Common myeloid progenitor, CD34-positive (primary cell): ENCODE measurements around the gene COMMD1.

Experiments
- CTCF ChIA-PET: fragments of 350-600 bp; sonication (Branson Sonifier 250); formaldehyde crosslinking; loops from one replicate; lab custom pipeline; 2021; ENCODE audit warnings: antibody characterized with exemption; lab: Charles Lee
- POLR2A ChIA-PET: fragments of 350-600 bp; sonication (Branson Sonifier 250); formaldehyde crosslinking; loops from one replicate; lab custom pipeline; 2021; ENCODE audit warnings: antibody characterized with exemption; lab: Charles Lee
- DNase-seq, 3 donors: peaks; one replicate each; pipeline versions ENCODE4 v3.0.0 to v3.0.0-alpha.2; 2013
- H3K27ac ChIP-seq, 2 experiments: 1 replicate in 1 of 2; 2 replicates in 1 of 2; pipeline ENCODE4 v1.7.0; 2013; ENCODE audit warnings: inconsistent platforms in 2 of 2, low read length in 2 of 2, mild to moderate bottlenecking in 2 of 2, low read depth in 1 of 2, moderate library complexity in 1 of 2; ENCODE audit not compliant: severe bottlenecking in 2 of 2, insufficient read depth in 1 of 2, poor library complexity in 1 of 2
- H3K27me3 ChIP-seq, 5 experiments: replicated peaks in 2 of 5; 1 replicate in 3 of 5; 2 replicates in 2 of 5; pipeline versions ENCODE4 v1.6.1 to v1.7.0; 2013; ENCODE audit warnings: low read length in 4 of 5, mild to moderate bottlenecking in 2 of 5, moderate library complexity in 2 of 5, inconsistent platforms in 1 of 5; ENCODE audit not compliant: insufficient read depth in 5 of 5, control insufficient read depth in 4 of 5
- H3K36me3 ChIP-seq, 4 experiments: 1 replicate in 2 of 4; 2 replicates in 2 of 4; pipeline versions ENCODE4 v1.6.1 to v1.7.0; 2013; ENCODE audit warnings: low read length in 3 of 4, control low read depth in 1 of 4, mild to moderate bottlenecking in 1 of 4; ENCODE audit not compliant: control insufficient read depth in 4 of 4, insufficient read depth in 4 of 4
- H3K4me1 ChIP-seq, 4 experiments: 1 replicate in 3 of 4; 2 replicates in 1 of 4; pipeline versions ENCODE4 v1.6.1 to v1.7.1; 2013; ENCODE audit warnings: low read length in 3 of 4, mild to moderate bottlenecking in 3 of 4, control low read depth in 1 of 4, inconsistent platforms in 1 of 4, moderate library complexity in 1 of 4; ENCODE audit not compliant: control insufficient read depth in 4 of 4, insufficient read depth in 4 of 4; ENCODE audit errors: control extremely low read depth in 1 of 4
- H3K4me3 ChIP-seq, 7 experiments: 1 replicate in 4 of 7; 2 replicates in 3 of 7; pipeline versions ENCODE4 v1.5.1 to v1.7.0; 2013; ENCODE audit warnings: mild to moderate bottlenecking in 7 of 7, low read length in 6 of 7, moderate library complexity in 6 of 7, inconsistent platforms in 2 of 7, low read depth in 2 of 7, control low read depth in 1 of 7; ENCODE audit not compliant: insufficient read depth in 4 of 7, control insufficient read depth in 1 of 7; ENCODE audit errors: extremely low read depth in 1 of 7
- H3K9me3 ChIP-seq, 5 experiments: 1 replicate in 4 of 5; 2 replicates in 1 of 5; pipeline versions ENCODE4 v1.6.1 to v1.7.1; 2013; ENCODE audit warnings: low read length in 4 of 5, mild to moderate bottlenecking in 2 of 5, inconsistent platforms in 1 of 5, low read depth in 1 of 5, moderate library complexity in 1 of 5; ENCODE audit not compliant: control insufficient read depth in 4 of 5, insufficient read depth in 2 of 5; ENCODE audit errors: control extremely low read depth in 1 of 5
- WGBS: methylation state at CpG from one replicate; pipeline ENCODE4 v1.1.5; 2013; ENCODE audit not compliant: insufficient coverage; 5-methylcytosine and 5-hydroxymethylcytosine counted together

Gene COMMD1

DNA sequence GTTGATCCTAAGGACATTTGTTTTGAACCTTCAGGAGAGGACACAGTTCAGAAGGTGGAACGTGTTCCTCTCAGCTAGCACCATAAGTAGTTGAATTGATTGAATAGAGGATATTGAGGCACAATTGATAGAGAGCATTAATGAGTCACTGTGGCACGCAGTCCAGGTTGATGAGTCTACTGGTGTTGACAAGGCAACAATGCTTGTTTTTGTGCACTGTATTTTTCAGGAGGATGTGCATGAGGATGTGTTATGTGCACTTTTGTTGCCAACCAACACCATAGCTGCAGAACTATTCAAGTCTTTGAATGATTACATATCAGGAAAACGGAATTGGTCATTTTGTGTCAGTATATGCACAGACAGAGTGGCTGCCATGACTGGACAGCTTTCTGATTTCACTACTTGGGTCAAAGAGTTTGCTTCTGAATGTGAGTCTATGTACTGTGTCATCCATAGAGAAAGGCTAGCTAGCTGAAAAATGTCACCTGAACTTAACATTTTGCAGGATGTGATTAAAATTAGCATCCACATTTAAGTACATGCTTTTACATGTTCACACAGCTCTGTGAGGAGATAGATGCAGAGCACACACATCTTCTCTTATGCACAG lies 150.4 kb downstream of the COMMD1 start:
- no peak overlapping the region for H3K27ac ChIP-seq
- H3K27me3 ChIP-seq, result no peaks in the 10 kb centered on the region
- H3K4me1 ChIP-seq, result peaks cover 0 to 22% (median 15%) of the 10 kb centered on the region in 4 experiments
- POLR2A ChIA-PET, result no interaction called here
- no peak overlapping the region for H3K4me3 ChIP-seq
- H3K9me3 ChIP-seq, result peaks cover 0 to 1% (median 0%) of the 10 kb centered on the region in 5 experiments
- DNase-seq, result peak in 1 of 3 donors; percentile 28
- WGBS, result 100% methylated on average over 2 of the region's 3 CpGs
- CTCF ChIA-PET, result interaction anchor here (1.2 to 1.5 kb wide), 4 partner anchors 14 to 355 kb away, joined by 3 to 7 read pairs (median 4); no protein-coding TSS in a partner anchor
- H3K36me3 ChIP-seq, result peaks cover 0 to 2% (median 0%) of the 10 kb centered on the region in 4 experiments

DNA sequence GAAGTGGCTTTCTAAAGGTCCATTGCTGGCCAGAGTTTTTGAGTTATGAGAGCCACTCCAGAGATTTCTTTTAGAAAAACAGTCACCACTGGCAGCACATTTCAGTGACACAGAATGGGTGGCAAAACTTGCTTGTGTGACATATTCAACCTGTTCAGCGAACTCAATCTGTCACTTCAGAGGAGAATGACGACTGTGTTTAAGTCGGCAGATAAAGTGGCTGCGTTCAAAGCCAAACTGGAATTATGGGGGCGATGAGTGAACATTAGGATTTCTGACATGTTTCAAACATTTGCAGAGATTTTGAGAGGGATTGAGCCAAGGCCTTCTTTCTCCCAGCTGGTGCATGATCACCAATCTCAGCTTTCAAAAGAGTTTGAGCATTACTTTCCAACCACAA lies 150.9 kb downstream of the COMMD1 start:
- H3K27me3 ChIP-seq, result no peaks in the 10 kb centered on the region
- DNase-seq, result no peak
- peaks cover 0 to 2% (median 0%) of the 10 kb centered on the region in 4 experiments for H3K36me3 ChIP-seq
- peaks cover 0 to 22% (median 15%) of the 10 kb centered on the region in 4 experiments for H3K4me1 ChIP-seq
- WGBS, result 100% methylated on average over 5 of the region's 5 CpGs
- peaks cover 0 to 1% (median 0%) of the 10 kb centered on the region in 5 experiments for H3K9me3 ChIP-seq
- ChIA-PET CTCF (no interaction called here), POLR2A (no interaction called here)
- H3K4me3 ChIP-seq, result no peak overlapping the region
- H3K27ac ChIP-seq, result no peak overlapping the region

DNA sequence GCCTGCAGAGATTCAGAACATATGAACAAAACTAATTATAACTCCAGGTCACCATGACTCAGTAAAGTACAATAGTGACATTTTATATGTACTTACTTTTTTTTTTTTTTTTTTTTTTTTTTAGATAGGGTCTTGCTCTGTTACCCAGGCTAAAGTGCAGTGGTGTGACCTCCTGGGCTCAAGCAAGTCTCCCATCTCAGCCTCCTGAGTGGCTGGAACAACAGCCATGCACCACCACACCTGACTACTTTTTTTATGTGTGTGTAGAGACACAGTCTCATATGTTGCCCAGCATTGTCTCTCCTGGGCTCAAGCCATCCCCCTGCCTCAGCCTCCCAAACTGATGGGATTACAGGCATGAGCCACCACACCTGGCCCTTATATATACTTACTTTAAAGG lies 159.8 kb downstream of the COMMD1 start:
- Histone ChIP-seq H3K4me3 (no peak overlapping the region), H3K27me3 (no peaks in the 10 kb centered on the region), H3K36me3 (peaks cover 0 to 4% (median 0%) of the 10 kb centered on the region in 4 experiments), H3K9me3 (peaks cover 0 to 3% (median 0%) of the 10 kb centered on the region in 5 experiments), H3K4me1 (no peaks in the 10 kb centered on the region), H3K27ac (no peak overlapping the region)
- CTCF ChIA-PET, result no interaction called here
- peak in 1 of 3 donors; percentile 10 for DNase-seq
- POLR2A ChIA-PET, result no interaction called here

DNA sequence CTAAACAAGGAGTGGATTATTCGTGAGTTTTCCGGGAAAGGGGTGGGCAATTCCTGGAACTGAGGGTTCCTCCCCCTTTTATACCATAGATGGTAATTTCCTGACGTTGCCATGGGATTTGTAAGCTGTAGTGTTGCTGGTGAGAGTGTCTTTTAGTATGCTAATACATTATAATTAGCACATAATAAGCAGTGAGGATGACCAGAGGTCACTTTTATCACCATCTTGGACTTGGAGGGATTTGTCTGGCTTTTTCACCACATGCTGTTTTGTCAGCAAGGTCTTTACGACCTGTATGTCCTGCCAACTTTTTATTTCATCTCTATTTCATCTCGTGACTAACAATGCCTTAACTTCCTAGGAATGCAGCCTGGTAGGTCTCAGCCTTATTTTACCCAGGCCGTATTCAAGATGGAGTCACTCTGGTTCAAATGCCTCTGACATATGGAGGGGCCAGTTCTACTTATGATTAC lies 165.7 kb downstream of the COMMD1 start:
- 95% methylated on average over 3 of the region's 6 CpGs for WGBS
- ChIA-PET CTCF (no interaction called here), POLR2A (no interaction called here)
- Histone ChIP-seq H3K4me1 (no peaks in the 10 kb centered on the region), H3K4me3 (no peak overlapping the region), H3K27me3 (no peaks in the 10 kb centered on the region), H3K36me3 (peaks cover 0 to 7% (median 3%) of the 10 kb centered on the region in 4 experiments), H3K9me3 (peaks cover 0 to 20% (median 11%) of the 10 kb centered on the region in 5 experiments), H3K27ac (no peak overlapping the region)
- no peak for DNase-seq

DNA sequence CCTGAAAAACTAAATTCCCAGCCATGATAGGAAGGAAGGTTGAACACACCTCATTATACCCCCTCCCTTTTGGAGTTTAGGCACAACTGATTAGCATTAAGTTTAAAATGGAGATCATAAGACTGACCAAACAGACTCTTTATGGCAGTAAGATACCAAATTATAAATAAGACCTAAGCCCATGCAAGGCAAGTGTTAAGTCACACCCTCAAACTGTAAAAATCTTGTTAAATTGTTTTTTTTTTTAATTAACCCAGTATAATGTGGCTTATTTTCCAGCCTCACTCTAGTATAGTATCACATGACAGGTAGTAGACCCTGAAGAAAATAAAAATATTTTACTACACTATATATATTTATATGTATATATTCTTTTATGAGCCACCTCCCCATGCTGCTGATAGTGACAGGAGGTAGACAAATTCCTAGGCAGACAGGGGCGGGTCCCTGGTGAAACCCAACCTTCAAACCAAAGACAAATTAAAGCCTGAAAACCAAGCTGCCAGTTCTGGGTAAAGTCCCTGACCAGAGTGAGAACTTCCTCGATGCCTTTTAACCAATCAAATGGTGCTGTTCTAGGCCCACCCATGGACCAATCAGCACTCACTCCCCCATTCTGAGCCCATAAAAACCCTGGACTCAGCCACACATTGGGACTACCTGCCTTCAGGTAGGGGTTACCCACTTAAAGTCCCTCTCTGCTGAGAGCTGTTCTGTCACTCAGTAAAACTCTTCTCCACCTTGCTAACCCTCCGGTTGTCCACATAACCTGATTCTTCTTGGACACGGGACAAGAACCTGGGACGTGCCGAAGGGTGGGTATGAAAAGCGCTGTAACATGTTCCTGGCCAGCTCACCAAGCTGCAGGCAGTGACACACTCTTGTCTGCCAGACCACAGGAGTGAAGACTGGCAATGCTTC lies 166.5 kb downstream of the COMMD1 start:
- POLR2A ChIA-PET, result no interaction called here
- peaks cover 0 to 20% (median 11%) of the 10 kb centered on the region in 5 experiments for H3K9me3 ChIP-seq
- DNase-seq, result peak in 1 of 3 donors; percentile 18
- no peak overlapping the region for H3K27ac ChIP-seq
- CTCF ChIA-PET, result no interaction called here
- H3K4me3 ChIP-seq, result peak overlapping the region in 1 of 7 experiments; percentile 3
- H3K4me1 ChIP-seq, result no peaks in the 10 kb centered on the region
- H3K36me3 ChIP-seq, result peaks cover 0 to 7% (median 3%) of the 10 kb centered on the region in 4 experiments
- H3K27me3 ChIP-seq, result no peaks in the 10 kb centered on the region
- 95% methylated on average over 6 of the region's 7 CpGs for WGBS

DNA sequence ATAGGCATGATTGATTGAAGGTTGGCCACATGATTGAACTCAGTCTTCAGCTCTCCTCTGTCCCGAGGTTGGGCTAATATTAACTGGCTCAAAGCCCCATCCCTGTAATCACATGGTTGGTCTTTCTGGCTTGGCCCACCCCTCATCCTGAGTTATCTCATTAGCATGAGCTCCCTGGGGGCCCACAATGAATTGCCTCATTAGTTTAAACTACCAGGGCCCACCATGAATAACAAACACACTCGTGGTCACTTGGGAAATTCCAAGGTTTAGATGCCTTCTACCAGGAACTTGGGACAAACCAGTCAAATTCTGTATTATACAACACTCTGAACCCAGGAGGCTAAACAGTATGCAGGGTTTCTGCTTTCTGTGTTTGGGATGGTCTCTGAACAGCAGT lies 168.8 kb downstream of the COMMD1 start:
- Histone ChIP-seq H3K4me1 (no peaks in the 10 kb centered on the region), H3K9me3 (peaks cover 0 to 20% (median 11%) of the 10 kb centered on the region in 5 experiments), H3K36me3 (peaks cover 0 to 7% (median 3%) of the 10 kb centered on the region in 4 experiments), H3K27me3 (no peaks in the 10 kb centered on the region), H3K27ac (no peak overlapping the region), H3K4me3 (no peak overlapping the region)
- WGBS, result 92% methylated on average over 2 of the region's 2 CpGs
- ChIA-PET POLR2A (no interaction called here), CTCF (no interaction called here)
- DNase-seq, result no peak
